Fibroblast of lung (primary cell): ENCODE measurements around the gene ELOA. TPM values are rescaled to one million over a fixed set of nuclear protein-coding genes. Genes with fewer than 3 reads are reported as not detected.

Source experiments
- DNase-seq, 2 donors: peaks; one replicate each; pipeline versions ENCODE4 v3.0.0 to v3.0.0-alpha.2; 2010; ENCODE audit warnings: low read depth in 2 of 2
- H2AFZ ChIP-seq: 2 replicates; pipeline ENCODE4 v1.5.1; 2012; ENCODE audit warnings: low read length, control low read depth, inconsistent platforms
- H3K27ac ChIP-seq: 2 replicates; pipeline ENCODE4 v1.5.1; 2011; ENCODE audit warnings: low read length, control low read depth; ENCODE audit not compliant: insufficient read depth
- H3K27me3 ChIP-seq: 2 replicates; pipeline ENCODE4 v1.5.1; 2011; ENCODE audit warnings: mild to moderate bottlenecking, low read length; ENCODE audit not compliant: control insufficient read depth, insufficient read depth
- H3K36me3 ChIP-seq: 2 replicates; pipeline ENCODE4 v1.5.1; 2011; ENCODE audit warnings: low read length; ENCODE audit not compliant: control insufficient read depth, insufficient read depth
- H3K4me1 ChIP-seq: 2 replicates; pipeline ENCODE4 v1.5.1; 2011; ENCODE audit warnings: low read length; ENCODE audit not compliant: control insufficient read depth, insufficient read depth; ENCODE audit errors: extremely low read depth
- H3K4me2 ChIP-seq: 2 replicates; pipeline ENCODE4 v1.5.1; 2011; ENCODE audit warnings: low read length, control low read depth; ENCODE audit not compliant: insufficient read depth; ENCODE audit errors: extremely low read depth
- H3K4me3 ChIP-seq, 4 experiments: fragments of 200-600 bp in 1 of 4; sonication (generic) in 1 of 4; replicated peaks in 1 of 4; 2 replicates each; pipeline ENCODE4 v1.5.1; 2011 to 2016; ENCODE audit warnings: low read length in 4 of 4, low read depth in 3 of 4, mild to moderate bottlenecking in 3 of 4, control low read depth in 2 of 4, inconsistent platforms in 1 of 4, mixed read lengths in 1 of 4; ENCODE audit not compliant: insufficient read depth in 1 of 4; ENCODE audit errors: control extremely low read depth in 1 of 4
- H3K79me2 ChIP-seq: 2 replicates; pipeline ENCODE4 v1.5.1; 2012; ENCODE audit warnings: mild to moderate bottlenecking, low read length, inconsistent platforms; ENCODE audit not compliant: control insufficient read depth, insufficient read depth
- H3K9ac ChIP-seq: 2 replicates; pipeline ENCODE4 v1.5.1; 2011; ENCODE audit warnings: mild to moderate bottlenecking, low read length, control low read depth; ENCODE audit not compliant: insufficient read depth
- H3K9me3 ChIP-seq: 2 replicates; pipeline ENCODE4 v1.5.1; 2012; ENCODE audit warnings: low read depth, low read length; ENCODE audit not compliant: control insufficient read depth, insufficient read depth
- H4K20me1 ChIP-seq: 2 replicates; pipeline ENCODE4 v1.5.1; 2011; ENCODE audit warnings: low read length; ENCODE audit not compliant: control insufficient read depth, insufficient read depth; ENCODE audit errors: extremely low read depth
- EZH2 ChIP-seq: IDR thresholded peaks from 2 replicates; pipeline ENCODE4 v1.5.1; 2012; ENCODE audit warnings: low read length, control low read depth, mild to moderate bottlenecking; ENCODE audit errors: missing control alignments
- polyA plus RNA-seq, 2 donors: library from polyadenylated mRNA; depleted of rRNA in 1 of 2; stranded (reverse) in 1 of 2; unstranded in 1 of 2; fragments of >200 nt; gene quantifications; 2 replicates each; pipeline ENCODE4 v1.2.1, GENCODE V29; 2011 to 2012; ENCODE audit warnings: missing spikeins in 1 of 2
- total RNA-seq: library from RNA; depleted of rRNA; stranded (reverse); fragments of >200 nt; gene quantifications from 2 replicates; pipeline ENCODE4 v1.2.1, GENCODE V29; 2014
- TF ChIP-seq, protein P1 (sequence below), 2 donors: IDR thresholded peaks in 1 of 2; conservative IDR thresholded peaks in 1 of 2; 1 replicate in 1 of 2; 2 replicates in 1 of 2; pipeline ENCODE4 v1.5.1; 2011 to 2012; ENCODE audit warnings: low read length in 2 of 2, control low read depth in 1 of 2, inconsistent platforms in 1 of 2, low read depth in 1 of 2, mild to moderate bottlenecking in 1 of 2

Gene ELOA
- total and polyA plus RNA-seq, 2 donors (not counting 1 experiment from before 2014, with no cell fraction given) = 19.3 to 34.1 TPM

DNA sequence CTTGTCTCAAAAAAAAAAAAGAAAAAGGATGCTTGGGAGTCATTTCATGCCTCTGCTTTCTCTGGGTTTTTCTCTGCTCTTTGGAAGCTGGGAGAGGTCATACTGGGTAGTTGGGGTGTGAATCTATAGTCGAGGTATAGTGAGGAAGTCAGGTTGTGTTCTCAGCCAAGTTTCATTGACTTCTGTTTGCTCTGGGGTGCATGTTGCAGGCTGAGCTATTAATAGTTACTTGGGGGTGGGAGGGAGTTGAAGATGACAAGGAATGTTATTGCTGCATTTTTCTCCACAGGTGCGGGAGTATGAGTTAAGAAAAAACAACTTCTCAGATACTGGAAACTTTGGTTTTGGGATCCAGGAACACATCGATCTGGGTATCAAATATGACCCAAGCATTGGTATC is 48.9 kb upstream of the ELOA start:
- Histone ChIP-seq H3K27me3 (no peaks in the 10 kb centered on the region), H4K20me1 (peaks cover 2% of the 10 kb centered on the region)

DNA sequence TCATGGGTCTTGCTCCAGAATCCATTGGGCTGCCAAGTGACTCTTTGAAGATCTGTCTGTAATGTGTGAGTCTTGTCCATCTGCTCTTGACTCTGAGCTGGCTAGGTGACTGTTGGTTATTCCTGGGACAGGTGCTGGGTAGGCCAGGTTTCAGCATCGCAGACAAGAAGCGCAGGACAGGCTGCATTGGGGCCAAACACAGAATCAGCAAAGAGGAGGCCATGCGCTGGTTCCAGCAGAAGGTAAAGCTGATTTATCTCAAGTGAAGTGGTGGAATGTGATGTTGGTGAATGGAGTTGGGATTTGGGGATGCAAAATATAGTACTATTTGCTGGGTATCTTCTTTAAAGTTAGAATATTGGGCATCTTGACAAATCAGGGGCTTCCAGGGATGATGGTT is 47.6 kb upstream of the ELOA start:
- Histone ChIP-seq H3K4me3 (no peak overlapping the region), H4K20me1 (peaks cover 2% of the 10 kb centered on the region), H2AFZ (no peak overlapping the region), H3K79me2 (peaks cover 86% of the 10 kb centered on the region), H3K4me1 (peaks cover 8% of the 10 kb centered on the region), H3K9ac (no peak overlapping the region), H3K4me2 (no peak overlapping the region), H3K27me3 (no peaks in the 10 kb centered on the region), H3K9me3 (no peaks in the 10 kb centered on the region), H3K27ac (no peak overlapping the region), H3K36me3 (peaks cover 22% of the 10 kb centered on the region)
- TF ChIP-seq, protein P1, sequence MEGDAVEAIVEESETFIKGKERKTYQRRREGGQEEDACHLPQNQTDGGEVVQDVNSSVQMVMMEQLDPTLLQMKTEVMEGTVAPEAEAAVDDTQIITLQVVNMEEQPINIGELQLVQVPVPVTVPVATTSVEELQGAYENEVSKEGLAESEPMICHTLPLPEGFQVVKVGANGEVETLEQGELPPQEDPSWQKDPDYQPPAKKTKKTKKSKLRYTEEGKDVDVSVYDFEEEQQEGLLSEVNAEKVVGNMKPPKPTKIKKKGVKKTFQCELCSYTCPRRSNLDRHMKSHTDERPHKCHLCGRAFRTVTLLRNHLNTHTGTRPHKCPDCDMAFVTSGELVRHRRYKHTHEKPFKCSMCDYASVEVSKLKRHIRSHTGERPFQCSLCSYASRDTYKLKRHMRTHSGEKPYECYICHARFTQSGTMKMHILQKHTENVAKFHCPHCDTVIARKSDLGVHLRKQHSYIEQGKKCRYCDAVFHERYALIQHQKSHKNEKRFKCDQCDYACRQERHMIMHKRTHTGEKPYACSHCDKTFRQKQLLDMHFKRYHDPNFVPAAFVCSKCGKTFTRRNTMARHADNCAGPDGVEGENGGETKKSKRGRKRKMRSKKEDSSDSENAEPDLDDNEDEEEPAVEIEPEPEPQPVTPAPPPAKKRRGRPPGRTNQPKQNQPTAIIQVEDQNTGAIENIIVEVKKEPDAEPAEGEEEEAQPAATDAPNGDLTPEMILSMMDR (conservative IDR thresholded peaks at IDR 0.05 in 1 of 2, IDR thresholded peaks at IDR 0.05 in 1 of 2; ENCODE audit: low read depth in 1 of 2, low read length in 2 of 2) = no peak
- TF ChIP-seq EZH2 = no peak
- DNase-seq = no peak

More for the DNA sequence above, 48.9 kb upstream of the ELOA start:
- Histone ChIP-seq H3K4me2 (peak overlapping the region; percentile 7), H3K27ac (no peak overlapping the region), H3K36me3 (peaks cover 14% of the 10 kb centered on the region), H3K4me1 (peaks cover 8% of the 10 kb centered on the region), H3K4me3 (peak overlapping the region in 2 of 4 experiments; percentile 17 to 23), H3K9me3 (no peaks in the 10 kb centered on the region), H3K79me2 (peaks cover 77% of the 10 kb centered on the region), H2AFZ (no peak overlapping the region), H3K9ac (no peak overlapping the region)
- TF ChIP-seq, protein P1 (conservative IDR thresholded peaks at IDR 0.05 in 1 of 2, IDR thresholded peaks at IDR 0.05 in 1 of 2; ENCODE audit: low read depth in 1 of 2, low read length in 2 of 2) = no peak
- no peak for TF ChIP-seq EZH2
- DNase-seq = no peak

DNA sequence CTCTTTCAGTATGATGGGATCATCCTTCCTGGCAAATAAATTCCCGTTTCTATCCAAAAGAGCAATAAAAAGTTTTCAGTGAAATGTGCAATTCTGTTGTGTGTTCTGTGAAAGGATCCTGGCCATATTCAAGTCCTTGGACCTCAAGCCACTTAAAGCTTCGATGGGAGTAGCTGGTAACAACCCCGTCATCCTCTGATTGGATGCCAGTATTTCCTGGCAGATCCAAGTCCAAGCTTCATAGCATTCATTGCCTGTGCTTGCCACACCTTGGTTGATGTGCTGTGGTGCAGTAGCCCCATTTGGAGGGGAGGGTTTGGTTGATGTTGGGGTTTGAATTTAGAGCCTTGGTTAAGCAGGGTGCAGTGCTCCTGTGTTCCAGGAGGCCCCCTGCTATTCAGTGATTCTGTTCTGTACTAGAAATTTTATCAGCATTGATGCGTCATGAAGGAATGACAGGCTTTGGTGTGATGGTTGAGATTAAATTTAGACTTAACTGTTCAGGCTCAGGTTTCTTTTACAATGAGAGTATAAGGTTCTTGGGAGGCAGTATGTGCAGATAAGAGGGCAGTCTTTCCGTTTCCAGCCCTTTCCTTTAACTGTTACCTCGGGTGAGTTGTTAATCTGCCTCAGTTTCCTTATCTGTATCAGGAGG is 46.8 kb upstream of the ELOA start:
- Histone ChIP-seq H3K4me2 (no peak overlapping the region), H3K9me3 (no peaks in the 10 kb centered on the region), H3K4me1 (peaks cover 8% of the 10 kb centered on the region), H2AFZ (no peak overlapping the region), H3K27ac (no peak overlapping the region), H4K20me1 (peaks cover 2% of the 10 kb centered on the region), H3K27me3 (no peaks in the 10 kb centered on the region), H3K9ac (no peak overlapping the region), H3K79me2 (peaks cover 93% of the 10 kb centered on the region), H3K36me3 (peaks cover 22% of the 10 kb centered on the region), H3K4me3 (no peak overlapping the region)
- TF ChIP-seq, protein P1 (conservative IDR thresholded peaks at IDR 0.05 in 1 of 2, IDR thresholded peaks at IDR 0.05 in 1 of 2; ENCODE audit: low read depth in 1 of 2, low read length in 2 of 2) = no peak
- TF ChIP-seq EZH2 = no peak
- no peak for DNase-seq
